GM12892 (cell line): ENCODE results near the gene SOX1.

Source experiments
- POLR2A ChIP-seq: IDR thresholded peaks from 2 replicates; pipeline ENCODE4 v1.6.1; 2011; ENCODE audit warnings: low read depth, low read length, control low read depth
- POLR2AphosphoS5 ChIP-seq: IDR thresholded peaks from 2 replicates; pipeline ENCODE4 v1.6.1; 2011; ENCODE audit warnings: low read depth, low read length, control low read depth
- TAF1 ChIP-seq: IDR thresholded peaks from 2 replicates; pipeline ENCODE4 v1.6.1; 2011; ENCODE audit warnings: low read depth, mild to moderate bottlenecking, control low read depth, low read length, borderline replicate concordance

DNA sequence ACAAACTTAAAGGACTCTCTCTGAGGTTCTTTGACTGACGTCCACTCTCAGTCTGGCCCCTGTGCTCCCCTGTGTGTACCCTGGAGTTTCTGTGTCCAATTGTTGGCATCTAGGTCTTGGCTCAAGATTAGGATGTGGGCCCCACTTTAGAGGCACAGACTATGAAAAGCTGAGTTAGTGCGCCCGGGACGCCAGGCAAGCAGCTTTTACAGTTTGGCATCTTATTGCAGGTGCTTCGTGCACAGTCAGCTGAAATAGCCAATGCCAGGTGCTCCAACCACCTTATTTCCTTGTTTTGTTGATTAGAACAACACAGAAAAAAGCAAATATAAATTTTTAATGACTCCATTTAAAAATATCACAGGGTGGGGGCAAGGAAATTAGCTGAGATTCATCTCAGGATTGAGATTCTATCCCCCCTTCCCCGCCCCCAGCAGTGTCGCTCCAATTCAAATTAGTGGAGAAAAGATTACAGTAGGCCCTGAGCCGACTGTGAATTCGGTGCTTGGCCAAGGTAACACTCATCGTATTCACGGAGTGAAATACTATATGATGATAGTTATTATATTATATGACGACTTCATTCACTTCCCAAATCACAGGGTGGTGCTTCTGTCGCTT, 4.3 kb downstream of the SOX1 start:
- TF ChIP-seq POLR2AphosphoS5: no peak
- TF ChIP-seq POLR2A: no peak
- TF ChIP-seq TAF1: no peak
